Fibroblast of the aortic adventitia (primary cell): ENCODE data around the gene HMX2. TPM values are rescaled to one million over a fixed set of nuclear protein-coding genes. Genes with fewer than 3 reads are reported as not detected.
"Not testable (repeated sequence)": the region's sequence is repeated elsewhere in the genome, so short reads cannot be mapped to it uniquely, and the experiment has no call there.

Experiments used
- DNase-seq: peaks from one replicate; pipeline ENCODE4 v3.0.0-alpha.2; 2010; ENCODE audit warnings: low read depth
- H3K4me3 ChIP-seq: 2 replicates; pipeline ENCODE4 v1.5.1; 2011; ENCODE audit warnings: low read depth, mild to moderate bottlenecking, control low read depth, low read length, moderate library complexity
- CTCF ChIP-seq: IDR thresholded peaks from 2 replicates; pipeline ENCODE4 v1.5.1; 2011; ENCODE audit warnings: mild to moderate bottlenecking, low read length, control low read depth, inconsistent platforms; ENCODE audit not compliant: insufficient read depth
- total RNA-seq: library from RNA; depleted of rRNA; stranded (reverse); fragments of >200 nt; gene quantifications from 2 replicates; pipeline ENCODE4 v1.2.3, GENCODE V29; 2012; ENCODE audit warnings: low replicate concordance

HMX2 gene
- total RNA-seq, 1 donor = not detected

- no peak overlapping the region for H3K4me3 ChIP-seq
- DNase-seq = no peak
- TF ChIP-seq CTCF = no peak
Measured at GRCh38 chr10:123164319-123164718, 16.4 kb downstream of the HMX2 start.

GRCh38 chr10:123165445-123166072, 17.6 kb downstream of the HMX2 start:
- no peak for DNase-seq
- H3K4me3 ChIP-seq = no peak overlapping the region
- TF ChIP-seq CTCF = no peak

- H3K4me3 ChIP-seq = no peak overlapping the region
- no peak for TF ChIP-seq CTCF
- no peak for DNase-seq
Measured at GRCh38 chr10:123166618-123167017, 18.7 kb downstream of the HMX2 start.

GRCh38 chr10:123170961-123171360, 23.0 kb downstream of the HMX2 start:
- DNase-seq = no peak
- no peak overlapping the region for H3K4me3 ChIP-seq
- TF ChIP-seq CTCF = no peak

- H3K4me3 ChIP-seq, DNase-seq: not testable (repeated sequence)
Measured at GRCh38 chr10:123171616-123172015, 23.7 kb downstream of the HMX2 start.

GRCh38 chr10:123175389-123176387, 27.8 kb downstream of the HMX2 start:
- no peak overlapping the region for H3K4me3 ChIP-seq
- no peak for TF ChIP-seq CTCF
- DNase-seq = no peak

- H3K4me3 ChIP-seq, DNase-seq: not testable (repeated sequence)
Measured at GRCh38 chr10:123178390-123178789, 30.5 kb downstream of the HMX2 start.
